Activated CD8-positive, alpha-beta T cell treated with anti-CD3 and anti-CD28 coated beads for 36 hours (primary cell): Measurements from ENCODE around the gene ELP6. TPM values are rescaled to one million over a fixed set of nuclear protein-coding genes. Genes with fewer than 3 reads are reported as not detected.
"Not testable (repeated sequence)": the region's sequence is repeated elsewhere in the genome, so short reads cannot be mapped to it uniquely, and the experiment has no call there.

ENCODE experiments used
- ATAC-seq: fragments of 200-7000 bp; cut with Tn5 transposase; one replicate; pipeline ENCODE4 v1.10.0; 2021; ENCODE audit warnings: mild to moderate bottlenecking, moderate library complexity
- CTCF ChIA-PET: fragments of 350-600 bp; sonication (Branson Sonifier 250); formaldehyde crosslinking; loops from one replicate; lab custom pipeline; 2021; ENCODE audit warnings: antibody characterized with exemption; lab: Charles Lee
- POLR2A ChIA-PET: fragments of 350-600 bp; sonication (Branson Sonifier 250); formaldehyde crosslinking; loops from one replicate; lab custom pipeline; 2021; ENCODE audit warnings: antibody characterized with exemption; lab: Charles Lee
- DNase-seq: peaks from one replicate; pipeline ENCODE4 v3.0.0-alpha.2; 2020
- H3K27ac Mint-ChIP-seq: one replicate; pipeline ENCODE4 v1.8.0; 2021; ENCODE audit warnings: mild to moderate bottlenecking, mixed read lengths
- H3K27me3 Mint-ChIP-seq: one replicate; pipeline ENCODE4 v1.8.0; 2021; ENCODE audit warnings: mixed read lengths
- H3K36me3 Mint-ChIP-seq: one replicate; pipeline ENCODE4 v1.8.0; 2021; ENCODE audit warnings: low read depth, mixed read lengths
- H3K4me1 Mint-ChIP-seq: one replicate; pipeline ENCODE4 v1.8.0; 2021; ENCODE audit warnings: low read depth, mixed read lengths
- H3K4me3 Mint-ChIP-seq: one replicate; pipeline ENCODE4 v1.8.0; 2021; ENCODE audit warnings: mild to moderate bottlenecking, moderate library complexity, mixed read lengths
- H3K9me3 Mint-ChIP-seq: one replicate; pipeline ENCODE4 v1.8.0; 2021; ENCODE audit warnings: mixed read lengths
- CTCF ChIP-seq: fragments of 200-600 bp; IDR thresholded peaks from one replicate; pipeline ENCODE4 v1.8.0; 2022; ENCODE audit warnings: antibody characterized with exemption, mild to moderate bottlenecking
- intact Hi-C: fragments of 100-400 bp; cut with micrococcal nuclease; formaldehyde crosslinking; loops from one replicate; pipeline ENCODE4 v1.10.0; 2022
- total RNA-seq, 2 experiments: library from RNA; stranded (reverse); gene quantifications; one replicate each; pipeline ENCODE4 v1.2.3, GENCODE V29; 2021

ELP6 gene
- total RNA-seq, 2 experiments from 2014 or later, result 41.4 to 41.5 TPM

DNA sequence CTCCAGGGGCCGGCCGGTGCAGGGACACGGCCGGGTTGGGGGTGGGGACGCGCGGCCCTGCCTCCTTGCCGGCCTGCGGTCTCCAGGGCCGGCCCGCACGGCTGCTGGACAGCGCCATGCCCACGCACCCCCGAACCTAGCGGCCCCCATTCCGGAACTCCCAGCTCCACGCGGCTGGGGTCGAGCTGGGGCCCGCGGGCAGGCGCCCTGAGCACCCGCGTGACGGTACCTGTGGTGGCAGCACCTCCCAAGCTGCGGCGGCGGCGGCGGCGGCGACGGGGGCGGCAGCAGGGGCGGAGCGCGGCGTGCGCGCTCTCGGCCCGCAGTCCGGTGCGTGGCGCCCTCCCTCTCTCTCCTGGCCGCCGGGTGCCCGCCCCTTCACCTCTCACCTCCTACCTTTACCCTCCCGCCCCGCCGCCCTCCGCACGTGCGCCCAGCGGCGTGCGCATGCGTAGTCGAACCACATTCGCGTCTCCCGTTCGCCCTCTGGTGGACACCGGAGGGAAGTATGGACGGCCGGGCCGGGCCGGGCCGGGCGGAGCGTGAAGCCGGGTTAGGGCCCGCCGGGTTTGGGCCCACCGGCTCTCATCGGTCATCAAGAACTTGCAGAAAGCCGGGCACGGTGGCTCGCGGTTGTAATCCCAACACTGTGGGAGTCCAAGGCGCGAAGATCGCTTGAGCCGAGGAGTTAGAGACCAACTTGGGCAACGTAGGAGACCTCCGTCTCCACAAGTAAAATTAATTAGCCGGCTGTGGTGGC is 37.8 kb downstream of the ELP6 start, which contains the start of gene SCAP:
SCAP (minus strand) TSS at position 372 of the 760 bp plus-strand sequence. CDS start 32,948 bp downstream, outside the sequence.
- peak; percentile 99 for TF ChIP-seq CTCF
- H3K4me3 Mint-ChIP-seq, result peak within 1 kb of the TSS; percentile 91

GRCh38 chr3:47475029-47475569 is 38.4 kb downstream of the ELP6 start:
- POLR2A ChIA-PET, result interaction anchor here (0.7 to 3.1 kb wide), 11 partner anchors 9 to 825 kb away, joined by 3 to 16 read pairs (median 4); partner anchors contain the start of genes ELP6 and PTPN23
- Mint-ChIP-seq H3K27me3 (no peaks in the 10 kb centered on the region), H3K4me1 (peaks cover 32% of the 10 kb centered on the region), H3K27ac (peak overlapping the region; percentile 79), H3K36me3 (peaks cover 16% of the 10 kb centered on the region), H3K9me3 (no peaks in the 10 kb centered on the region), H3K4me3 (peak overlapping the region; percentile 91)
- intact Hi-C loops, result no loop called here
- CTCF ChIA-PET, result interaction anchor here (0.7 to 4.5 kb wide), 13 partner anchors 8 to 350 kb away, joined by 3 to 99 read pairs (median 4); no protein-coding TSS in a partner anchor
- TF ChIP-seq CTCF, result no peak
- DNase-seq, result peak; percentile 28
- ATAC-seq, result peak; percentile 11

More for the DNA sequence above, 37.8 kb downstream of the ELP6 start, which contains the start of gene SCAP:
- peak; percentile 95 for ATAC-seq
- H3K27ac Mint-ChIP-seq, result peak within 1 kb of the TSS; percentile 90
- ChIA-PET POLR2A (interaction anchor here (0.7 to 3.1 kb wide), 13 partner anchors 10 to 824 kb away, joined by 3 to 16 read pairs (median 4); partner anchors contain the start of genes ELP6 and PTPN23), CTCF (interaction anchor here (0.7 to 4.5 kb wide), 21 partner anchors 9 to 350 kb away, joined by 3 to 99 read pairs (median 4); no protein-coding TSS in a partner anchor)
- peaks cover 31% of the 10 kb centered on the region for H3K4me1 Mint-ChIP-seq
- intact Hi-C loops, result loop anchor here (2.0 kb wide), 1 partner anchor 55 kb away; no protein-coding TSS in a partner anchor
- H3K27me3 Mint-ChIP-seq, result no peaks in the 10 kb centered on the region
- DNase-seq, result peak; percentile 95
- no peaks in the 10 kb centered on the region for H3K9me3 Mint-ChIP-seq
- H3K36me3 Mint-ChIP-seq, result peaks cover 14% of the 10 kb centered on the region

GRCh38 chr3:47473391-47473790 is 40.1 kb downstream of the ELP6 start:
- intact Hi-C loops, result no loop called here
- ChIA-PET CTCF (interaction anchor here (4.5 kb wide), 1 partner anchor 50 kb away, joined by 99 read pairs; no protein-coding TSS in a partner anchor), POLR2A (no interaction called here)
- H3K36me3 Mint-ChIP-seq, result peaks cover 21% of the 10 kb centered on the region
- no peak overlapping the region for H3K27ac Mint-ChIP-seq
- DNase-seq, result no peak
- H3K27me3 Mint-ChIP-seq, result no peaks in the 10 kb centered on the region
- H3K4me1 Mint-ChIP-seq, result peaks cover 33% of the 10 kb centered on the region
- no peak for ATAC-seq
- TF ChIP-seq CTCF, result no peak
- peak overlapping the region; percentile 52 for H3K4me3 Mint-ChIP-seq
- no peaks in the 10 kb centered on the region for H3K9me3 Mint-ChIP-seq

GRCh38 chr3:47469616-47470015 is 43.9 kb downstream of the ELP6 start:
- Mint-ChIP-seq H3K27ac (no peak overlapping the region), H3K36me3 (peaks cover 38% of the 10 kb centered on the region), H3K9me3 (peaks cover 2% of the 10 kb centered on the region), H3K4me3 (no peak overlapping the region), H3K27me3 (no peaks in the 10 kb centered on the region), H3K4me1 (peaks cover 30% of the 10 kb centered on the region)
- intact Hi-C loops, result no loop called here
- no peak for ATAC-seq
- POLR2A ChIA-PET, result no interaction called here
- TF ChIP-seq CTCF, result no peak
- CTCF ChIA-PET, result interaction anchor here (0.7 to 2.2 kb wide), 2 partner anchors 49 to 1588 kb away, joined by 3 to 11 read pairs; no protein-coding TSS in a partner anchor
- no peak for DNase-seq

DNA sequence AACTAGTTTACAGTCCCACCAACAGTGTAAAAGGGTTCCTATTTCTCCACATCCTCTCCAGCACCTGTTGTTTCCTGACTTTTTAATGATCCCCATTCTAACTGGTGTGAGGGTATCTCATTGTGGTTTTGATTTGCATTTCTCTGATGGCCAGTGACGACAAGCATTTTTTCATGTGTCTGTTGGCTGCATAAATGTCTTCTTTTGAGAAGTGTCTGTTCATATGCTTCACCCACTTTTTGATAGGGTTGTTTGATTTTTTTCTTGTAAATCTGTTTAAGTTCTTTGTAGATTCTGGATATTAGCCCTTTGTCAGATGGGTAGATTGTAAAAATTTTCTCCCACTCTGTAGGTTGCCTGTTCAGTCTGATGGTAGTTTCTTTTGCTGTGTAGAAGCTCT is 45.2 kb downstream of the ELP6 start:
- POLR2A ChIA-PET, intact Hi-C loops, H3K27me3 Mint-ChIP-seq, H3K4me3 Mint-ChIP-seq, H3K27ac Mint-ChIP-seq, H3K9me3 Mint-ChIP-seq, DNase-seq, ATAC-seq: not testable (repeated sequence)
- peaks cover 40% of the 10 kb centered on the region for H3K36me3 Mint-ChIP-seq
- CTCF ChIA-PET, result interaction anchor here (2.2 kb wide), 1 partner anchor 47 kb away, joined by 11 read pairs; no protein-coding TSS in a partner anchor
- peaks cover 26% of the 10 kb centered on the region for H3K4me1 Mint-ChIP-seq
